ENCODE measurements around the gene CIROP.

GRCh38 chr14:23106747-23107045, 1.9 kb upstream of the CIROP start:
- TF ChIP-seq POLR2A (IDR thresholded peaks at IDR 0.05) = no peak
- no peak for TF ChIP-seq CTCF (IDR thresholded peaks at IDR 0.05)

All from heart left ventricle (tissue), 13 donors.